ENCODE measurements around the gene AKTIP. TPM values are rescaled to one million over a fixed set of nuclear protein-coding genes. Genes with fewer than 3 reads are reported as not detected.
"Not testable (repeated sequence)": the region's sequence is repeated elsewhere in the genome, so short reads cannot be mapped to it uniquely, and the experiment has no call there.

Gene AKTIP
- 22.6 TPM for polyA plus RNA-seq (2013, experiment 1 of 4)
- 20.4 TPM for polyA plus RNA-seq (2013, experiment 2 of 4)
- 20.3 TPM for polyA plus RNA-seq (2013, experiment 3 of 4)
- polyA plus RNA-seq (2013, experiment 4 of 4): 26.2 TPM

DNA sequence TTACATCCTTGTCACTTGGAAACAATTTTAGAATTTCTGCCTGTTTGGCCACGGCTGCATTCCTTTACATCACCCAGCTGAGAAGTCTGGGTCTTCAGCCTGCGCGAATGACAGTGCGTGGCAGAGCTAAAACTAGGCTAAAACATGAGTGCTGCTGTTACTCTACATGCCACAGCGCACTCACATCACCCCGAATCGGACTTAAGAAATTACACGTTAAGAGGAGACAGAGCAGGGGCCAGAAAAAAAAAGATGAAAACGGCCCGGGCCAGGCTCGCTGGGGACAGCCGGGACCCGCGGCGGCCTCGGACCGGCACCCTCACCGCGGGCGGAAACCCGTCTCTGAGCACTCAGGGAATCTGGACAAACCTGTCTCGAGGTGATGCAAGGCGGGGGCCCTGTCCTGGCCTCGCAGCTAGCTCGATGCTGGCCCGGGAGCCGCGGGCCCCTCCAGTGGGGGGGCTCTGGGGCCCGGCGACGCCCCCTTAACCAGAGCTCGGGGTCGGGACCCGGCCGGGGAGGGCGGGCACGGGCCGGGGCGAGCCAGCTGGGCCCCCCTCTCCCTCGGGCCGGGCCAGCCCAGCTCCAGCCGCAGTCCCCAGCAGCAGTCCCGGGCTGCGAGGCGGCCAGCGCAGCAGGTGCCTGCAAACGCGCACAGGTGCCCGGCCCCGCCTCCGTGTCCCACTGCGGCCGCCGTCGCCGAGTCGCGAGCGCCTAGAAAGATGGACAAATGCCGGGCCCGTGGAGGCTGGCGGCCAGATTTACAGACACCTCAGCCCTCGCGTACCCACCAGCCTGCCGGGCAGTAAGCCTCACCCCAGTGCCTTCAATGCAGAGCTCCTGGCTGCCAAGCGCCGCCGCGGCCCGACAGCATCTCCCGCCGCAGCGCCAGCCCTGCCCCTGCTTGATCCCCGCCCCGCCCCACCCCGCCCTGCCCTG lies at the start of gene AKTIP:
TSS of gene AKTIP (minus strand) at position 879 of the 939 bp plus-strand sequence. CDS start 2,950 bp downstream, outside the sequence.
- peak within 1 kb of the TSS; percentile 82 for H3K4me3 ChIP-seq (ENCODE audit: insufficient read depth, low read depth, low read length)
- peak within 1 kb of the TSS; percentile 89 for H3K27ac ChIP-seq (ENCODE audit: insufficient read depth, low read depth, low read length, poor library complexity, severe bottlenecking)
- WGBS, 2 experiments: 1% methylated on average over 74 to 76 of the region's 76 CpGs
- no peaks in the 10 kb centered on the region for H3K9me3 ChIP-seq (ENCODE audit: control insufficient read depth, low read length)
- peaks cover 6% of the 10 kb centered on the region for H3K4me1 ChIP-seq (ENCODE audit: control insufficient read depth, insufficient read depth, low read length)
- no peaks in the 10 kb centered on the region for H3K36me3 ChIP-seq (ENCODE audit: control insufficient read depth, insufficient read depth, low read length)
- H3K27me3 ChIP-seq (ENCODE audit: control insufficient read depth, insufficient read depth, low read length, poor library complexity, severe bottlenecking): peaks cover 6% of the 10 kb centered on the region

- peaks cover 9% of the 10 kb centered on the region for H3K27me3 ChIP-seq (ENCODE audit: control insufficient read depth, insufficient read depth, low read length, poor library complexity, severe bottlenecking)
- 34 to 35% methylated on average over 18 of the region's 18 CpGs for WGBS, 2 experiments
- H3K4me1 ChIP-seq (ENCODE audit: control insufficient read depth, insufficient read depth, low read length): peaks cover 5% of the 10 kb centered on the region
- no peak overlapping the region for H3K4me3 ChIP-seq (ENCODE audit: insufficient read depth, low read depth, low read length)
- H3K36me3 ChIP-seq (ENCODE audit: control insufficient read depth, insufficient read depth, low read length): no peaks in the 10 kb centered on the region
- H3K9me3 ChIP-seq (ENCODE audit: control insufficient read depth, low read length): no peaks in the 10 kb centered on the region
- no peak overlapping the region for H3K27ac ChIP-seq (ENCODE audit: insufficient read depth, low read depth, low read length, poor library complexity, severe bottlenecking)
These were observed 47.1 kb upstream of the AKTIP start for GRCh38 chr16:53549970-53550690.

- H3K4me1 ChIP-seq (ENCODE audit: control insufficient read depth, insufficient read depth, low read length): peaks cover 5% of the 10 kb centered on the region
- peaks cover 9% of the 10 kb centered on the region for H3K27me3 ChIP-seq (ENCODE audit: control insufficient read depth, insufficient read depth, low read length, poor library complexity, severe bottlenecking)
- WGBS, 2 experiments: 37 to 44% methylated on average over 4 of the region's 4 CpGs
- H3K4me3 ChIP-seq (ENCODE audit: insufficient read depth, low read depth, low read length): no peak overlapping the region
- no peaks in the 10 kb centered on the region for H3K9me3 ChIP-seq (ENCODE audit: control insufficient read depth, low read length)
- no peaks in the 10 kb centered on the region for H3K36me3 ChIP-seq (ENCODE audit: control insufficient read depth, insufficient read depth, low read length)
- H3K27ac ChIP-seq (ENCODE audit: insufficient read depth, low read depth, low read length, poor library complexity, severe bottlenecking): no peak overlapping the region
These were observed 44.0 kb upstream of the AKTIP start for GRCh38 chr16:53546988-53547391.

GRCh38 chr16:53545433-53545832 lies 42.4 kb upstream of the AKTIP start:
- WGBS, 2 experiments: 59 to 68% methylated on average over 8 of the region's 9 CpGs
- Histone ChIP-seq H3K4me3 (ENCODE audit: insufficient read depth, low read depth, low read length) (no peak overlapping the region), H3K9me3 (ENCODE audit: control insufficient read depth, low read length) (no peaks in the 10 kb centered on the region), H3K36me3 (ENCODE audit: control insufficient read depth, insufficient read depth, low read length) (no peaks in the 10 kb centered on the region), H3K4me1 (ENCODE audit: control insufficient read depth, insufficient read depth, low read length) (peaks cover 5% of the 10 kb centered on the region), H3K27me3 (ENCODE audit: control insufficient read depth, insufficient read depth, low read length, poor library complexity, severe bottlenecking) (peaks cover 2% of the 10 kb centered on the region), H3K27ac (ENCODE audit: insufficient read depth, low read depth, low read length, poor library complexity, severe bottlenecking) (no peak overlapping the region)

- H3K4me3 ChIP-seq (ENCODE audit: insufficient read depth, low read depth, low read length): no peak overlapping the region
- 92 to 93% methylated on average over 21 of the region's 21 CpGs for WGBS, 2 experiments
These were observed 39.3 kb upstream of the AKTIP start for GRCh38 chr16:53542283-53542682.

GRCh38 chr16:53541326-53541725 lies 38.3 kb upstream of the AKTIP start:
- H3K9me3 ChIP-seq (ENCODE audit: control insufficient read depth, low read length): no peaks in the 10 kb centered on the region
- no peak overlapping the region for H3K27ac ChIP-seq (ENCODE audit: insufficient read depth, low read depth, low read length, poor library complexity, severe bottlenecking)
- H3K36me3 ChIP-seq (ENCODE audit: control insufficient read depth, insufficient read depth, low read length): no peaks in the 10 kb centered on the region
- no peak overlapping the region for H3K4me3 ChIP-seq (ENCODE audit: insufficient read depth, low read depth, low read length)
- H3K27me3 ChIP-seq (ENCODE audit: control insufficient read depth, insufficient read depth, low read length, poor library complexity, severe bottlenecking): no peaks in the 10 kb centered on the region
- H3K4me1 ChIP-seq (ENCODE audit: control insufficient read depth, insufficient read depth, low read length): no peaks in the 10 kb centered on the region
- WGBS, 2 experiments: 91 to 94% methylated on average over 9 of the region's 9 CpGs

More at GRCh38 chr16:53542283-53542682, 39.3 kb upstream of the AKTIP start:
- no peaks in the 10 kb centered on the region for H3K9me3 ChIP-seq (ENCODE audit: control insufficient read depth, low read length)
- H3K4me1 ChIP-seq (ENCODE audit: control insufficient read depth, insufficient read depth, low read length): no peaks in the 10 kb centered on the region
- H3K27ac ChIP-seq (ENCODE audit: insufficient read depth, low read depth, low read length, poor library complexity, severe bottlenecking): no peak overlapping the region
- no peaks in the 10 kb centered on the region for H3K36me3 ChIP-seq (ENCODE audit: control insufficient read depth, insufficient read depth, low read length)
- no peaks in the 10 kb centered on the region for H3K27me3 ChIP-seq (ENCODE audit: control insufficient read depth, insufficient read depth, low read length, poor library complexity, severe bottlenecking)

GRCh38 chr16:53539759-53540718 lies 37.0 kb upstream of the AKTIP start:
- H3K9me3 ChIP-seq (ENCODE audit: control insufficient read depth, low read length); H3K27ac ChIP-seq (ENCODE audit: insufficient read depth, low read depth, low read length, poor library complexity, severe bottlenecking); H3K36me3 ChIP-seq (ENCODE audit: control insufficient read depth, insufficient read depth, low read length); H3K4me1 ChIP-seq (ENCODE audit: control insufficient read depth, insufficient read depth, low read length); H3K4me3 ChIP-seq (ENCODE audit: insufficient read depth, low read depth, low read length); H3K27me3 ChIP-seq (ENCODE audit: control insufficient read depth, insufficient read depth, low read length, poor library complexity, severe bottlenecking): not testable (repeated sequence)
- 79 to 85% methylated on average over 9 to 10 of the region's 13 CpGs for WGBS, 2 experiments

DNA sequence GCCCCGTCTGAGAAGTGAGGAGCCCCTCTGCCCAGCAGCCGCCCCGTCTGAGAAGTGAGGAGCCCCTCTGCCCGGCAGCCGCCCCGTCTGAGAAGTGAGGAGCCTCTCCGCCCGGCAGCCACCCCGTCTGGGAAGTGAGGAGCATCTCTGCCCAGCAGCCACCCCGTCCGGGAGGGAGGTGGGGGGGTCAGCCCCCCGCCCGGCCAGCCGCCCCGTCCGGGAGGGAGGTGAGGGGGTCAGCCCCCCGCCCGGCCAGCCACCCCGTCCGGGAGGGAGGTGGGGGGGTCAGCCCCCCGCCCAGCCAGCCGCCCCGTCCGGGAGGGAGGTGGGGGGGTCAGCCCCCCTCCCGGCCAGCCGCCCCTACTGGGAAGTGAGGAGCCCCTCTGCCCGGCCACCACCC lies 36.3 kb upstream of the AKTIP start:
- H3K4me3 ChIP-seq (ENCODE audit: insufficient read depth, low read depth, low read length); H3K27ac ChIP-seq (ENCODE audit: insufficient read depth, low read depth, low read length, poor library complexity, severe bottlenecking); H3K27me3 ChIP-seq (ENCODE audit: control insufficient read depth, insufficient read depth, low read length, poor library complexity, severe bottlenecking); H3K4me1 ChIP-seq (ENCODE audit: control insufficient read depth, insufficient read depth, low read length); H3K36me3 ChIP-seq (ENCODE audit: control insufficient read depth, insufficient read depth, low read length); H3K9me3 ChIP-seq (ENCODE audit: control insufficient read depth, low read length): not testable (repeated sequence)
- whole genome bisulfite sequencing, 2 experiments: 94 to 97% methylated on average over 26 to 27 of the region's 27 CpGs

- no peaks in the 10 kb centered on the region for H3K36me3 ChIP-seq (ENCODE audit: control insufficient read depth, insufficient read depth, low read length)
- H3K27ac ChIP-seq (ENCODE audit: insufficient read depth, low read depth, low read length, poor library complexity, severe bottlenecking): no peak overlapping the region
- H3K4me3 ChIP-seq (ENCODE audit: insufficient read depth, low read depth, low read length): no peak overlapping the region
- no peaks in the 10 kb centered on the region for H3K9me3 ChIP-seq (ENCODE audit: control insufficient read depth, low read length)
- no peaks in the 10 kb centered on the region for H3K4me1 ChIP-seq (ENCODE audit: control insufficient read depth, insufficient read depth, low read length)
- no peaks in the 10 kb centered on the region for H3K27me3 ChIP-seq (ENCODE audit: control insufficient read depth, insufficient read depth, low read length, poor library complexity, severe bottlenecking)
- 89 to 98% methylated on average over 5 of the region's 5 CpGs for WGBS, 2 experiments
These were observed 34.6 kb upstream of the AKTIP start for GRCh38 chr16:53537626-53538025.
